Neural cell (in vitro differentiated cells): ENCODE results near the gene TUBAL3. TPM values are rescaled to one million over a fixed set of nuclear protein-coding genes. Genes with fewer than 3 reads are reported as not detected.
"Not testable (repeated sequence)": the region's sequence is repeated elsewhere in the genome, so short reads cannot be mapped to it uniquely, and the experiment has no call there.

Source experiments
- H2AFZ ChIP-seq: fragments of 200-600, 300-800 bp; sonication (generic), shearing (Covaris generic); 2 replicates; pipeline ENCODE4 v1.6.0; 2014; ENCODE audit warnings: low read depth, mild to moderate bottlenecking, antibody characterized with exemption, low read length, moderate library complexity
- H3F3A ChIP-seq: fragments of 200-600 bp; shearing (Covaris generic); 2 replicates; pipeline ENCODE4 v1.6.1; 2016; ENCODE audit warnings: mild to moderate bottlenecking, moderate library complexity, mixed read lengths, antibody characterized with exemption, low read length; ENCODE audit not compliant: insufficient read depth, poor library complexity, severe bottlenecking
- H3K27ac ChIP-seq: fragments of 200-600, 300-800 bp; sonication (generic), shearing (Covaris generic); 2 replicates; pipeline ENCODE4 v1.5.1; 2014; ENCODE audit warnings: mild to moderate bottlenecking, low read length, moderate library complexity
- H3K27me3 ChIP-seq: fragments of 300-800, 200-600 bp; sonication (generic), shearing (Covaris generic); 2 replicates; pipeline ENCODE4 v1.6.0; 2014; ENCODE audit warnings: mild to moderate bottlenecking, low read depth, low read length, moderate library complexity; ENCODE audit not compliant: insufficient read depth
- H3K36me3 ChIP-seq: fragments of 300-800, 200-600 bp; sonication (generic), shearing (Covaris generic); 2 replicates; pipeline ENCODE4 v1.5.1; 2014; ENCODE audit warnings: mild to moderate bottlenecking, antibody characterized with exemption, low read length, moderate library complexity; ENCODE audit not compliant: insufficient read depth
- H3K4me2 ChIP-seq: fragments of 300-800, 200-600 bp; sonication (generic), shearing (Covaris generic); 2 replicates; pipeline ENCODE4 v1.6.0; 2014; ENCODE audit warnings: mild to moderate bottlenecking, low read length
- H3K4me3 ChIP-seq: fragments of 300-800, 200-600 bp; sonication (generic), shearing (Covaris generic); 2 replicates; pipeline ENCODE4 v1.5.1; 2014; ENCODE audit warnings: mild to moderate bottlenecking, low read length, moderate library complexity
- H3K79me2 ChIP-seq: fragments of 200-600 bp; shearing (Covaris generic); replicated peaks from 2 replicates; pipeline ENCODE4 v1.6.0; 2014; ENCODE audit warnings: mild to moderate bottlenecking, low read length, moderate library complexity; ENCODE audit not compliant: insufficient read depth
- H3K9ac ChIP-seq: fragments of 300-800, 200-600 bp; sonication (generic), shearing (Covaris generic); 2 replicates; pipeline ENCODE4 v1.6.1; 2016; ENCODE audit warnings: mild to moderate bottlenecking, low read length, mixed read lengths
- H3K9me2 ChIP-seq: fragments of 200-600 bp; shearing (Covaris generic); 2 replicates; pipeline ENCODE4 v1.6.1; 2016; ENCODE audit warnings: mild to moderate bottlenecking, low read length, mixed read lengths; ENCODE audit not compliant: insufficient read depth
- H3K9me3 ChIP-seq: fragments of 200-600, 300-800 bp; sonication (generic), shearing (Covaris generic); 2 replicates; pipeline ENCODE4 v1.6.1; 2016; ENCODE audit warnings: mild to moderate bottlenecking, mixed run types, low read length, moderate library complexity, mixed read lengths
- H4K20me1 ChIP-seq: fragments of 200-600 bp; shearing (Covaris generic); 2 replicates; pipeline ENCODE4 v1.6.1; 2016; ENCODE audit warnings: mild to moderate bottlenecking, mixed run types; ENCODE audit not compliant: insufficient read depth
- CTCF ChIP-seq: fragments of 450-650 bp; IDR thresholded peaks from 2 replicates; pipeline ENCODE4 v1.5.1; 2014; ENCODE audit warnings: antibody characterized with exemption, mild to moderate bottlenecking, moderate library complexity; ENCODE audit not compliant: poor library complexity, severe bottlenecking
- EP300 ChIP-seq: fragments of 450-650 bp; conservative IDR thresholded peaks from 2 replicates; pipeline ENCODE4 v1.6.1; 2014; ENCODE audit warnings: antibody characterized with exemption, mild to moderate bottlenecking, moderate library complexity; ENCODE audit not compliant: poor library complexity, severe bottlenecking
- EZH2 ChIP-seq: fragments of 200-600, 300-800 bp; shearing (Covaris generic), sonication (generic); IDR thresholded peaks from 2 replicates; pipeline ENCODE4 v1.6.1; 2014; ENCODE audit warnings: antibody characterized with exemption, low read length, borderline replicate concordance, mild to moderate bottlenecking; ENCODE audit not compliant: insufficient read depth, poor library complexity, severe bottlenecking
- MXI1 ChIP-seq: fragments of 450-650 bp; conservative IDR thresholded peaks from 2 replicates; pipeline ENCODE4 v1.6.1; 2014; ENCODE audit warnings: antibody characterized with exemption, mild to moderate bottlenecking; ENCODE audit not compliant: poor library complexity, severe bottlenecking
- POLR2AphosphoS5 ChIP-seq: IDR thresholded peaks from 2 replicates; pipeline ENCODE4 v1.6.1; 2012
- RAD21 ChIP-seq: fragments of 450-650 bp; conservative IDR thresholded peaks from 2 replicates; pipeline ENCODE4 v1.6.1; 2014; ENCODE audit warnings: antibody characterized with exemption, mild to moderate bottlenecking, moderate library complexity
- REST ChIP-seq: IDR thresholded peaks from 2 replicates; pipeline ENCODE4 v1.6.1; 2012; ENCODE audit warnings: borderline replicate concordance
- SMC3 ChIP-seq: fragments of 450-650 bp; conservative IDR thresholded peaks from 2 replicates; pipeline ENCODE4 v1.6.1; 2014; ENCODE audit warnings: antibody characterized with exemption, mild to moderate bottlenecking, moderate library complexity; ENCODE audit not compliant: poor library complexity
- TAF1 ChIP-seq: IDR thresholded peaks from 2 replicates; pipeline ENCODE4 v1.6.1; 2012; ENCODE audit warnings: low read depth
- polyA plus RNA-seq: library from polyadenylated mRNA; depleted of rRNA; stranded (reverse); fragments of >200 nt; gene quantifications from 2 replicates; pipeline ENCODE4 v1.2.3, GENCODE V29; 2014

The TUBAL3 gene
- polyA plus RNA-seq, 1 donor from 2014 or later = not detected

- Histone ChIP-seq H3K9me3 (no peaks in the 10 kb centered on the region), H4K20me1 (no peaks in the 10 kb centered on the region), H2AFZ (no peak overlapping the region), H3K4me3 (no peak overlapping the region), H3K27me3 (no peaks in the 10 kb centered on the region), H3K9ac (no peak overlapping the region), H3K27ac (no peak overlapping the region), H3F3A (no peaks in the 10 kb centered on the region), H3K79me2 (no peaks in the 10 kb centered on the region), H3K36me3 (no peaks in the 10 kb centered on the region), H3K9me2 (no peaks in the 10 kb centered on the region), H3K4me2 (no peak overlapping the region)
- no peak for TF ChIP-seq TAF1
- TF ChIP-seq EZH2 = no peak
- TF ChIP-seq RAD21 = no peak
- TF ChIP-seq EP300 = no peak
- no peak for TF ChIP-seq CTCF
- TF ChIP-seq SMC3 = no peak
- TF ChIP-seq REST = no peak
- TF ChIP-seq MXI1 = no peak
- no peak for TF ChIP-seq POLR2AphosphoS5
Measured at GRCh38 chr10:5385224-5385623, 19.4 kb downstream of the TUBAL3 start.

GRCh38 chr10:5381187-5381586, 23.4 kb downstream of the TUBAL3 start:
- TF ChIP-seq TAF1 = no peak
- TF ChIP-seq MXI1 = no peak
- no peak for TF ChIP-seq EP300
- TF ChIP-seq RAD21 = no peak
- no peak for TF ChIP-seq POLR2AphosphoS5
- TF ChIP-seq REST = no peak
- no peak for TF ChIP-seq EZH2
- TF ChIP-seq CTCF = no peak
- no peak for TF ChIP-seq SMC3
- Histone ChIP-seq H3K79me2 (no peaks in the 10 kb centered on the region), H3K9me2 (no peaks in the 10 kb centered on the region), H3K9me3 (no peaks in the 10 kb centered on the region), H3F3A (no peaks in the 10 kb centered on the region), H4K20me1 (no peaks in the 10 kb centered on the region), H3K27ac (no peak overlapping the region), H3K36me3 (no peaks in the 10 kb centered on the region), H3K9ac (no peak overlapping the region), H3K4me3 (no peak overlapping the region), H2AFZ (no peak overlapping the region), H3K4me2 (no peak overlapping the region), H3K27me3 (no peaks in the 10 kb centered on the region)

GRCh38 chr10:5380395-5380794, 24.2 kb downstream of the TUBAL3 start:
- not testable (repeated sequence) for H3F3A ChIP-seq, H2AFZ ChIP-seq, H3K36me3 ChIP-seq, H3K9me3 ChIP-seq, H3K79me2 ChIP-seq, H3K9me2 ChIP-seq, H3K27me3 ChIP-seq, H3K4me2 ChIP-seq, H3K4me3 ChIP-seq, H3K27ac ChIP-seq, H4K20me1 ChIP-seq, H3K9ac ChIP-seq
